ENCODE measurements around the gene EDDM13. TPM values are rescaled to one million over a fixed set of nuclear protein-coding genes. Genes with fewer than 3 reads are reported as not detected.

The EDDM13 gene
- total RNA-seq, 2 experiments from 2014 or later = not detected

- H3K9me3 ChIP-seq (ENCODE audit: control insufficient read depth in 1 of 2, insufficient read depth in 1 of 2, low read length in 2 of 2) = no peaks in the 10 kb centered on the region
- no peak overlapping the region for H3K4me3 ChIP-seq (ENCODE audit: low read length)
- no peak for TF ChIP-seq CTCF (IDR thresholded peaks at IDR 0.05)
- ATAC-seq (ENCODE audit: poor library complexity) (no peak), DNase-seq (no peak)
- no peak overlapping the region for H3K27ac Mint-ChIP-seq
- H3K27me3 ChIP-seq (ENCODE audit: control insufficient read depth in 1 of 2, insufficient read depth in 2 of 2, low read length in 2 of 2) = no peaks in the 10 kb centered on the region
- CTCF ChIA-PET = no interaction called here
- no peaks in the 10 kb centered on the region for H3K36me3 ChIP-seq (ENCODE audit: insufficient read depth, low read length)
- no peaks in the 10 kb centered on the region for H3K4me1 Mint-ChIP-seq (ENCODE audit: low read depth)
- H3K27ac ChIP-seq (ENCODE audit: low read depth in 1 of 2, low read length in 2 of 2) = no peak overlapping the region
- H3K4me3 Mint-ChIP-seq = no peak overlapping the region
- intact Hi-C loops (cut with DNase I, micrococcal nuclease) = no loop called here
- H3K4me1 ChIP-seq (ENCODE audit: insufficient read depth, low read length) = no peaks in the 10 kb centered on the region
- POLR2A ChIA-PET = no interaction called here
- H3K27me3 Mint-ChIP-seq = no peaks in the 10 kb centered on the region
- H3K36me3 Mint-ChIP-seq (ENCODE audit: low read depth) = no peaks in the 10 kb centered on the region
- H3K9me3 Mint-ChIP-seq = no peaks in the 10 kb centered on the region
Observed at GRCh38 chr19:56263319-56263718, 9.2 kb upstream of the EDDM13 start.

DNA sequence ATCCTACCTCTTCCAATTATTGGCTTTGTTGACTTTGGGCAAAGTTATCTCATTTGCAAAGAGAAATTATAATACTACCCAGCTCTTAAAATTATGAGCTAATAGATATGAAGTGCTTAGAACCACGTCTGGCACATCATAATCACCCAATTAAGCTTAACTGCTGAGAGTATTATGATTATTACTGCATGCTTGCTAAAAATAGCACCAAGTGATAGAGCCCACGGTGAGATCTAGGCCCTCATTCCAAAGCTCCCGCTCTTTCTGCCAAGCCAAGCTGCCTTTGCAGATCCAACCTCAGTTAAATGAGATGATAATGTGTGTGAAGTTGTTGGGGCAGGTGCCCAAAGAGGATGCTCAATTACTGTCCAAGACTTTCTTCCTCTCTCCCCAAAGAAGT, 6.5 kb upstream of the EDDM13 start:
- DNase-seq (no peak), ATAC-seq (ENCODE audit: poor library complexity) (no peak)
- no peaks in the 10 kb centered on the region for H3K27me3 Mint-ChIP-seq
- POLR2A ChIA-PET = no interaction called here
- Histone ChIP-seq H3K9me3 (ENCODE audit: control insufficient read depth in 1 of 2, insufficient read depth in 1 of 2, low read length in 2 of 2) (no peaks in the 10 kb centered on the region), H3K4me1 (ENCODE audit: insufficient read depth, low read length) (no peaks in the 10 kb centered on the region), H3K27me3 (ENCODE audit: control insufficient read depth in 1 of 2, insufficient read depth in 2 of 2, low read length in 2 of 2) (no peaks in the 10 kb centered on the region), H3K4me3 (ENCODE audit: low read length) (no peak overlapping the region), H3K36me3 (ENCODE audit: insufficient read depth, low read length) (no peaks in the 10 kb centered on the region), H3K27ac (ENCODE audit: low read depth in 1 of 2, low read length in 2 of 2) (no peak overlapping the region)
- CTCF ChIA-PET = no interaction called here
- intact Hi-C loops (cut with DNase I, micrococcal nuclease) = no loop called here
- H3K4me1 Mint-ChIP-seq (ENCODE audit: low read depth) = no peaks in the 10 kb centered on the region
- no peaks in the 10 kb centered on the region for H3K36me3 Mint-ChIP-seq (ENCODE audit: low read depth)
- no peak overlapping the region for H3K27ac Mint-ChIP-seq
- H3K9me3 Mint-ChIP-seq = no peaks in the 10 kb centered on the region
- no peak for TF ChIP-seq CTCF (IDR thresholded peaks at IDR 0.05)
- no peak overlapping the region for H3K4me3 Mint-ChIP-seq

- H3K9me3 Mint-ChIP-seq = no peaks in the 10 kb centered on the region
- H3K27ac Mint-ChIP-seq = no peak overlapping the region
- H3K27me3 Mint-ChIP-seq = no peaks in the 10 kb centered on the region
- Histone ChIP-seq H3K36me3 (ENCODE audit: insufficient read depth, low read length) (no peaks in the 10 kb centered on the region), H3K27me3 (ENCODE audit: control insufficient read depth in 1 of 2, insufficient read depth in 2 of 2, low read length in 2 of 2) (no peaks in the 10 kb centered on the region), H3K27ac (ENCODE audit: low read depth in 1 of 2, low read length in 2 of 2) (no peak overlapping the region), H3K9me3 (ENCODE audit: control insufficient read depth in 1 of 2, insufficient read depth in 1 of 2, low read length in 2 of 2) (no peaks in the 10 kb centered on the region), H3K4me3 (ENCODE audit: low read length) (no peak overlapping the region), H3K4me1 (ENCODE audit: insufficient read depth, low read length) (no peaks in the 10 kb centered on the region)
- DNase-seq (no peak), ATAC-seq (ENCODE audit: poor library complexity) (no peak)
- peaks cover 7% of the 10 kb centered on the region for H3K36me3 Mint-ChIP-seq (ENCODE audit: low read depth)
- intact Hi-C loops (cut with DNase I, micrococcal nuclease) = no loop called here
- no peak overlapping the region for H3K4me3 Mint-ChIP-seq
- H3K4me1 Mint-ChIP-seq (ENCODE audit: low read depth) = no peaks in the 10 kb centered on the region
- CTCF ChIA-PET = no interaction called here
- POLR2A ChIA-PET = no interaction called here
- TF ChIP-seq CTCF (IDR thresholded peaks at IDR 0.05) = no peak
Observed at GRCh38 chr19:56269348-56269747, 3.2 kb upstream of the EDDM13 start.
